Heart left ventricle (tissue), 13 donors: ENCODE data around the gene MAP1LC3C.

Experiments
- POLR2A ChIP-seq, 2 donors: fragments of 450-650 bp; IDR thresholded peaks; one replicate each; pipeline ENCODE4 v1.6.1; 2017; ENCODE audit warnings: antibody characterized with exemption in 2 of 2, mild to moderate bottlenecking in 2 of 2, moderate library complexity in 2 of 2
- TF ChIP-seq, protein P1 (sequence below), 12 donors: fragments of 200-600 bp; sonication (generic) in 4 of 12; IDR thresholded peaks; one replicate each; pipeline versions ENCODE4 v1.5.0 to v1.8.0; 2018 to 2022; ENCODE audit warnings: antibody characterized with exemption in 12 of 12, mild to moderate bottlenecking in 5 of 12
- donor health status: ischemic (EF 13 %, LVEDD 7.1; RV severe dilation, severe dysfunction).
- donor health status: DM: no; HTN: yes; CAD: no.
- donor health status: DM: no; HTN: no; CAD: no.
- donor health status: ischemic (EF 25% LVEDD 6.9; RV normal size, moderate dysfunction).
- donor health status: ischemic (EF 25% LVEDD 5.7; RV mildly dilated, moderate dysfunction).
- donor health status: ischemic (EF 35%, LVEDD 5.7; RV mildly dilated, moderate dysfunction).
- donor health status: nonischemic (EF 11% LVEDD 7.7; RV severe dilation, severe dysfunction).
- donor health status: DM: yes; HTN: yes; CAD: no.
- donor health status: PGD.
- donor health status: ischemic (EF 29% LVEDD 5.4; RV normal size, mild dysfunction).
- donor health status: nonischemic (EF 23%, LVEDD 6.1; RV moderate dilation, normal function).

DNA sequence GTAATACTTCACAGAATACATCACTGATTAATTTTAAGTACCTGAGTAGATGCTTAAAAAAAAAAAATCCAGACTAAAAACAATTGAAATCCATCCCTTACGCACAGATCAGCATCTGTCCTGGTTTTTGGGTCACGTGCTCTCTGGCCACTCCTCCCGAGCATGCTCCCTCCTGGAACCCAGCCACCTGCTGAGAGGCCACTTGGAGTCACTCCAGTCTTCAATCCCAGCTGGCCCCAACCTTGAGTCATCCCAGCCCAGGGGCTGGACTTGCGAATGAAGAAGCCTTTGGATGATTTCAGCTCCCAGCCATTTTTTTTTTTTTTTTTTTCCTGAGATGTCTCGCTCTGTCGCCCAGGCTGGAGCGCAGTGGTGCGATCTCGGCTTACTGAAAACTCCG, 8.9 kb downstream of the MAP1LC3C start:
- TF ChIP-seq, protein P1, sequence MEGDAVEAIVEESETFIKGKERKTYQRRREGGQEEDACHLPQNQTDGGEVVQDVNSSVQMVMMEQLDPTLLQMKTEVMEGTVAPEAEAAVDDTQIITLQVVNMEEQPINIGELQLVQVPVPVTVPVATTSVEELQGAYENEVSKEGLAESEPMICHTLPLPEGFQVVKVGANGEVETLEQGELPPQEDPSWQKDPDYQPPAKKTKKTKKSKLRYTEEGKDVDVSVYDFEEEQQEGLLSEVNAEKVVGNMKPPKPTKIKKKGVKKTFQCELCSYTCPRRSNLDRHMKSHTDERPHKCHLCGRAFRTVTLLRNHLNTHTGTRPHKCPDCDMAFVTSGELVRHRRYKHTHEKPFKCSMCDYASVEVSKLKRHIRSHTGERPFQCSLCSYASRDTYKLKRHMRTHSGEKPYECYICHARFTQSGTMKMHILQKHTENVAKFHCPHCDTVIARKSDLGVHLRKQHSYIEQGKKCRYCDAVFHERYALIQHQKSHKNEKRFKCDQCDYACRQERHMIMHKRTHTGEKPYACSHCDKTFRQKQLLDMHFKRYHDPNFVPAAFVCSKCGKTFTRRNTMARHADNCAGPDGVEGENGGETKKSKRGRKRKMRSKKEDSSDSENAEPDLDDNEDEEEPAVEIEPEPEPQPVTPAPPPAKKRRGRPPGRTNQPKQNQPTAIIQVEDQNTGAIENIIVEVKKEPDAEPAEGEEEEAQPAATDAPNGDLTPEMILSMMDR (IDR thresholded peaks at IDR 0.05) = no peak
- TF ChIP-seq POLR2A (IDR thresholded peaks at IDR 0.05) = no peak
